Heart left ventricle (tissue), 16 donors: ENCODE results near the gene NHLRC2. TPM values are rescaled to one million over a fixed set of nuclear protein-coding genes. Genes with fewer than 3 reads are reported as not detected.

ENCODE experiments used
- ATAC-seq, 4 donors: fragments of 200-7000 bp; cut with Tn5 transposase; one replicate each; pipeline ENCODE4 v1.9.1; 2020 to 2022; ENCODE audit warnings: moderate library complexity in 4 of 4, mild to moderate bottlenecking in 3 of 4, moderate number of reproducible peaks in 1 of 4
- DNase-seq, 5 donors: peaks; one replicate each; pipeline ENCODE4 v3.0.0-alpha.2; 2020
- H3K27ac ChIP-seq, 12 donors: fragments of 200-600 bp; sonication (generic) in 4 of 12; one replicate each; pipeline versions ENCODE4 v1.5.0 to v1.8.0; 2016 to 2022; ENCODE audit warnings: mild to moderate bottlenecking in 2 of 12
- H3K27me3 ChIP-seq, 9 donors: fragments of 200-600 bp; sonication (generic) in 2 of 9; one replicate each; pipeline versions ENCODE4 v1.5.1 to v1.8.0; 2016 to 2022; ENCODE audit warnings: mild to moderate bottlenecking in 3 of 9
- H3K36me3 ChIP-seq, 9 donors: fragments of 200-600 bp; sonication (generic) in 2 of 9; one replicate each; pipeline versions ENCODE4 v1.5.0 to v1.8.0; 2018 to 2022; ENCODE audit warnings: mild to moderate bottlenecking in 2 of 9
- H3K4me1 ChIP-seq, 12 donors: fragments of 200-600 bp; sonication (generic) in 4 of 12; one replicate each; pipeline versions ENCODE4 v1.5.0 to v1.8.0; 2016 to 2022; ENCODE audit warnings: mild to moderate bottlenecking in 3 of 12
- H3K4me3 ChIP-seq, 12 donors: fragments of 200-600 bp; sonication (generic) in 4 of 12; one replicate each; pipeline versions ENCODE4 v1.5.0 to v1.8.0; 2017 to 2022; ENCODE audit warnings: mild to moderate bottlenecking in 9 of 12, moderate library complexity in 4 of 12
- H3K9me3 ChIP-seq, 12 donors: fragments of 200-600 bp; sonication (generic) in 4 of 12; one replicate each; pipeline versions ENCODE4 v1.5.0 to v1.8.0; 2016 to 2022; ENCODE audit warnings: mild to moderate bottlenecking in 1 of 12
- POLR2A ChIP-seq, 2 donors: fragments of 450-650 bp; IDR thresholded peaks; one replicate each; pipeline ENCODE4 v1.6.1; 2017; ENCODE audit warnings: antibody characterized with exemption in 2 of 2, mild to moderate bottlenecking in 2 of 2, moderate library complexity in 2 of 2
- WGBS, 4 donors: extraction: QIAGEN DNeasy Blood & Tissue Kit in 2 of 4; methylation state at CpG; one replicate each; pipeline versions ENCODE4 v1.1.5 to v1.1.7; 2013 to 2018; 5-methylcytosine and 5-hydroxymethylcytosine counted together
- intact Hi-C, 10 donors: fragments of 100-400 bp; cut with DNase I; formaldehyde crosslinking; loops; one replicate each; pipeline versions ENCODE4 v1.11.1 to v1.14.2; 2022
- polyA plus RNA-seq, 2 donors: library from polyadenylated mRNA; stranded (reverse); fragments of 200-250 nt; gene quantifications; one replicate each; pipeline ENCODE4 v1.2.3, GENCODE V29; 2013
- total RNA-seq, 9 donors: library from RNA; depleted of rRNA in 2 of 9; stranded (reverse); fragments of >200 nt in 2 of 9; fragmentation: NEBNext Ultra II Directional in 3 of 9; extraction: Animal tissue kit (Norgen Biotek cat#: 25700) in 3 of 9; gene quantifications; one replicate each; pipeline versions ENCODE4 v1.1.0 to v1.2.4, GENCODE V29; 2016 to 2023
- TF ChIP-seq, protein P1 (sequence below), 12 donors: fragments of 200-600 bp; sonication (generic) in 4 of 12; IDR thresholded peaks; one replicate each; pipeline versions ENCODE4 v1.5.0 to v1.8.0; 2018 to 2022; ENCODE audit warnings: antibody characterized with exemption in 12 of 12, mild to moderate bottlenecking in 5 of 12
- donor health status: ischemic (EF 13 %, LVEDD 7.1; RV severe dilation, severe dysfunction).
- donor health status: healthy with polysubstance abuse.
- donor health status: DM: no; HTN: yes; CAD: no.
- donor health status: DM: no; HTN: no; CAD: no.
- donor health status: ischemic (EF 25% LVEDD 6.9; RV normal size, moderate dysfunction).
- donor health status: ischemic (EF 25% LVEDD 5.7; RV mildly dilated, moderate dysfunction).
- donor health status: healthy.
- donor health status: DM: yes; HTN: yes; CAD: no.
- donor health status: ischemic (EF 35%, LVEDD 5.7; RV mildly dilated, moderate dysfunction).
- donor health status: nonischemic (EF 11% LVEDD 7.7; RV severe dilation, severe dysfunction).
- donor health status: DM: yes; HTN: yes; CAD: no.
- donor health status: PGD.
- donor health status: ischemic (EF 29% LVEDD 5.4; RV normal size, mild dysfunction).
- donor health status: nonischemic (EF 23%, LVEDD 6.1; RV moderate dilation, normal function).

Gene NHLRC2
- total and polyA plus RNA-seq, 11 donors: 13.0 to 105 (median 76.1) TPM

- peaks cover 0 to 15% (median 0%) of the 10 kb centered on the region in 12 donors for H3K9me3 ChIP-seq
- DNase-seq (no peak), ATAC-seq (no peak)
- peaks cover 0 to 17% (median 0%) of the 10 kb centered on the region in 12 donors for H3K4me1 ChIP-seq
- TF ChIP-seq POLR2A (IDR thresholded peaks at IDR 0.05): no peak
- TF ChIP-seq, protein P1, sequence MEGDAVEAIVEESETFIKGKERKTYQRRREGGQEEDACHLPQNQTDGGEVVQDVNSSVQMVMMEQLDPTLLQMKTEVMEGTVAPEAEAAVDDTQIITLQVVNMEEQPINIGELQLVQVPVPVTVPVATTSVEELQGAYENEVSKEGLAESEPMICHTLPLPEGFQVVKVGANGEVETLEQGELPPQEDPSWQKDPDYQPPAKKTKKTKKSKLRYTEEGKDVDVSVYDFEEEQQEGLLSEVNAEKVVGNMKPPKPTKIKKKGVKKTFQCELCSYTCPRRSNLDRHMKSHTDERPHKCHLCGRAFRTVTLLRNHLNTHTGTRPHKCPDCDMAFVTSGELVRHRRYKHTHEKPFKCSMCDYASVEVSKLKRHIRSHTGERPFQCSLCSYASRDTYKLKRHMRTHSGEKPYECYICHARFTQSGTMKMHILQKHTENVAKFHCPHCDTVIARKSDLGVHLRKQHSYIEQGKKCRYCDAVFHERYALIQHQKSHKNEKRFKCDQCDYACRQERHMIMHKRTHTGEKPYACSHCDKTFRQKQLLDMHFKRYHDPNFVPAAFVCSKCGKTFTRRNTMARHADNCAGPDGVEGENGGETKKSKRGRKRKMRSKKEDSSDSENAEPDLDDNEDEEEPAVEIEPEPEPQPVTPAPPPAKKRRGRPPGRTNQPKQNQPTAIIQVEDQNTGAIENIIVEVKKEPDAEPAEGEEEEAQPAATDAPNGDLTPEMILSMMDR (IDR thresholded peaks at IDR 0.05): no peak
- no peaks in the 10 kb centered on the region for H3K27me3 ChIP-seq
- no peak overlapping the region for H3K4me3 ChIP-seq
- no peaks in the 10 kb centered on the region for H3K36me3 ChIP-seq
- intact Hi-C loops: loop anchor here in 5 of 10 donors (5.0 to 10.0 kb wide), 3 partner anchors 118 to 160 kb away; partner anchors contain the start of gene ADRB1 (in 5 of the 5)
- 71 to 85% (median 79%) methylated on average over 4 of the region's 4 CpGs for WGBS, 4 donors
- H3K27ac ChIP-seq: no peak overlapping the region
These were observed 70.2 kb downstream of the NHLRC2 start for GRCh38 chr10:113924664-113925063.

DNA sequence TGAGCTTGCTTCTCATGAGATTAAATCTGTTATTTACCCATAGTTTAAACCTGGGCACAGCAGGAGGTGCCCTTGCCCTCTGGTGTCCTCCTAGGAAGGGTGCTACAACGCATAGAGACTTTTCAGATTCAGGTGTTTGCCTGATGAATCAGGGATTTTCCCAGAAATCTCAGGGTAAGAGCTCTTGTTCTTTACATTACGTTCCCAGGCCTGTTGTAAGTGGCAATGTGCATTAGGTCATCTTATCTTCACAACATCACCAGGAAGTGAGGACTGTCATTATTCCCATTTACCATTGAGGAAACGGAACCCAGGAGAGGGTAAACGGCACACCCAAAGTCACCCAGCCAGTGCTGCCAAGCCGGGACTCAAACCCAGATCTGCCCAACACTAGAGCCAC, 73.0 kb downstream of the NHLRC2 start:
- H3K27me3 ChIP-seq: no peaks in the 10 kb centered on the region
- WGBS, 4 donors: 85 to 95% (median 89%) methylated on average over 5 of the region's 5 CpGs
- TF ChIP-seq POLR2A (IDR thresholded peaks at IDR 0.05): no peak
- TF ChIP-seq, protein P1 (IDR thresholded peaks at IDR 0.05): no peak
- H3K4me3 ChIP-seq: no peak overlapping the region
- peaks cover 0 to 15% (median 0%) of the 10 kb centered on the region in 12 donors for H3K9me3 ChIP-seq
- no peak for ATAC-seq
- H3K27ac ChIP-seq: no peak overlapping the region
- intact Hi-C loops: loop anchor here in 4 of 10 donors (10.0 kb wide), 2 partner anchors 117 to 157 kb away; partner anchors contain the start of gene ADRB1 (in 3 of the 4)
- DNase-seq: no peak
- no peaks in the 10 kb centered on the region for H3K36me3 ChIP-seq
- peaks cover 0 to 15% (median 0%) of the 10 kb centered on the region in 12 donors for H3K4me1 ChIP-seq

DNA sequence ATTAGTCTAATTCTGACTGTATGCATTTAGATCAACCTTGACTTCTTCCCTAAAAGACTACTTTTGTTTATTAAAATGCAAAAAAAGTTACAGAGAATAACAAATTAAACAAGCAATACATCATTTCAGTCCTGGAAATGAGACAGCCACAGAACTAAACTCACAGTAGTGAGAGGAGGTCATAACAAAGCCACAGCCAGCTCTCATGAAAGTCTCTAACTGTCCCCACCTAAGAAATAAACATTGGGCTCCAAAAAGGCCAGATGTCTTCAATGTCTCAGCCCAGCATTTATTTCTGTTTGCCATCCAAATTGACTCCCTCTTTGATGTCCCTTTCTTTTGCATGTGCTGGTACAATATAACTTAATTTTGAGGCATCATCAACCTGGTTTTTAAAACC, 74.4 kb downstream of the NHLRC2 start:
- ATAC-seq (no peak), DNase-seq (no peak)
- Histone ChIP-seq H3K27me3 (no peaks in the 10 kb centered on the region), H3K27ac (no peak overlapping the region), H3K9me3 (peaks cover 0 to 15% (median 0%) of the 10 kb centered on the region in 12 donors), H3K36me3 (no peaks in the 10 kb centered on the region), H3K4me1 (peaks cover 0 to 15% (median 0%) of the 10 kb centered on the region in 12 donors), H3K4me3 (no peak overlapping the region)
- intact Hi-C loops: loop anchor here in 4 of 10 donors (10.0 kb wide), 2 partner anchors 116 to 156 kb away; partner anchors contain the start of gene ADRB1 (in 3 of the 4)
- TF ChIP-seq, protein P1 (IDR thresholded peaks at IDR 0.05): no peak

DNA sequence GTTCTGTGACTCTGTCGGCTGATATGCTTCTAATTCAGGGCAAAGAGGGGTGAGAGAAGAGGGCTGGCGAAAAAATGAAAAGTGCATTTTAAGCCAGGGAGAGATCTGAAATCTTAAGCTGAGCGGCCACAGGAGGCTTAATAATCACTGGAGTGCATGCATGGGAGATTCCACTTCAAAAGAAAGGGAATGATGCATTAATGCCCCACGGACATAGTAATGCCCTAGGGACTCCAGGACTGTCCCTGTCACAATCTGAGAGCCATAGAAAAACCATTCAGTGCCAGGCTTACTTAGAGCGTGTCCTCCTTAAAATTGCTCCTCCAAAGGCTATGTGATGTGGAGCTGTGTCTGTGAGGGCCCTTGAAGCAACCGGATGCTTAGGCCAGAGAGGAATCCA, 75.1 kb downstream of the NHLRC2 start:
- Histone ChIP-seq H3K9me3 (peaks cover 0 to 11% (median 0%) of the 10 kb centered on the region in 12 donors), H3K4me1 (peaks cover 0 to 15% (median 0%) of the 10 kb centered on the region in 12 donors), H3K4me3 (no peak overlapping the region), H3K27ac (no peak overlapping the region), H3K27me3 (no peaks in the 10 kb centered on the region), H3K36me3 (no peaks in the 10 kb centered on the region)
- ATAC-seq (no peak), DNase-seq (no peak)
- intact Hi-C loops: loop anchor here in 4 of 10 donors (10.0 kb wide), 2 partner anchors 115 to 155 kb away; partner anchors contain the start of gene ADRB1 (in 3 of the 4)
- no peak for TF ChIP-seq POLR2A (IDR thresholded peaks at IDR 0.05)
- TF ChIP-seq, protein P1 (IDR thresholded peaks at IDR 0.05): no peak
- WGBS, 4 donors: 77 to 81% (median 78%) methylated on average over 6 of the region's 6 CpGs
